ENCODE results near the gene RAPGEF4.

DNA sequence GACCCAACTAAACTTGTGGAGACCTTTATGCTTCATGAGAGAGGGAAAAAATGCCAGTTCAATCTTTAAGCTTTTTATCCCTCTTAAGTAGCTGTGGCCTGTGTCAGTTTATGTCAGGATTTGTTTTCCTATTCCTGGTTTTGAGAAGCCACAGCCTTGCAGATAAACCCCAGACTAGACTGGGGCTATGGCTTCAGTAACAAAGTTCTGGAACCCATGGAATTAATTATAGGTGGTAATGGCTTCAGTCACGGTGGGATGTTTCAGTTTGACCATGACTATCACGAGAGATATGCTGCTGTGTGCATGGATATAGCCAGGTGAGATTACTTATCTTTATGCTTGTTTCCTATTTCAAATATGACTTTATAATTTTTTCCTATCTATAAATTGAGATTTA, 134.8 kb downstream of the RAPGEF4 start:
- TF ChIP-seq, protein P1, sequence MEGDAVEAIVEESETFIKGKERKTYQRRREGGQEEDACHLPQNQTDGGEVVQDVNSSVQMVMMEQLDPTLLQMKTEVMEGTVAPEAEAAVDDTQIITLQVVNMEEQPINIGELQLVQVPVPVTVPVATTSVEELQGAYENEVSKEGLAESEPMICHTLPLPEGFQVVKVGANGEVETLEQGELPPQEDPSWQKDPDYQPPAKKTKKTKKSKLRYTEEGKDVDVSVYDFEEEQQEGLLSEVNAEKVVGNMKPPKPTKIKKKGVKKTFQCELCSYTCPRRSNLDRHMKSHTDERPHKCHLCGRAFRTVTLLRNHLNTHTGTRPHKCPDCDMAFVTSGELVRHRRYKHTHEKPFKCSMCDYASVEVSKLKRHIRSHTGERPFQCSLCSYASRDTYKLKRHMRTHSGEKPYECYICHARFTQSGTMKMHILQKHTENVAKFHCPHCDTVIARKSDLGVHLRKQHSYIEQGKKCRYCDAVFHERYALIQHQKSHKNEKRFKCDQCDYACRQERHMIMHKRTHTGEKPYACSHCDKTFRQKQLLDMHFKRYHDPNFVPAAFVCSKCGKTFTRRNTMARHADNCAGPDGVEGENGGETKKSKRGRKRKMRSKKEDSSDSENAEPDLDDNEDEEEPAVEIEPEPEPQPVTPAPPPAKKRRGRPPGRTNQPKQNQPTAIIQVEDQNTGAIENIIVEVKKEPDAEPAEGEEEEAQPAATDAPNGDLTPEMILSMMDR (IDR thresholded peaks at IDR 0.05), result no peak
- no peak for TF ChIP-seq POLR2A (IDR thresholded peaks at IDR 0.05)
